Kasumi-1 (cell line): ENCODE measurements around the gene TOP3B.

Experiments
- DNase-seq, 2 experiments: peaks; one replicate each; lab custom pipeline; 2025; lab: John Stamatoyannopoulos, UW

The TOP3B gene

DNA sequence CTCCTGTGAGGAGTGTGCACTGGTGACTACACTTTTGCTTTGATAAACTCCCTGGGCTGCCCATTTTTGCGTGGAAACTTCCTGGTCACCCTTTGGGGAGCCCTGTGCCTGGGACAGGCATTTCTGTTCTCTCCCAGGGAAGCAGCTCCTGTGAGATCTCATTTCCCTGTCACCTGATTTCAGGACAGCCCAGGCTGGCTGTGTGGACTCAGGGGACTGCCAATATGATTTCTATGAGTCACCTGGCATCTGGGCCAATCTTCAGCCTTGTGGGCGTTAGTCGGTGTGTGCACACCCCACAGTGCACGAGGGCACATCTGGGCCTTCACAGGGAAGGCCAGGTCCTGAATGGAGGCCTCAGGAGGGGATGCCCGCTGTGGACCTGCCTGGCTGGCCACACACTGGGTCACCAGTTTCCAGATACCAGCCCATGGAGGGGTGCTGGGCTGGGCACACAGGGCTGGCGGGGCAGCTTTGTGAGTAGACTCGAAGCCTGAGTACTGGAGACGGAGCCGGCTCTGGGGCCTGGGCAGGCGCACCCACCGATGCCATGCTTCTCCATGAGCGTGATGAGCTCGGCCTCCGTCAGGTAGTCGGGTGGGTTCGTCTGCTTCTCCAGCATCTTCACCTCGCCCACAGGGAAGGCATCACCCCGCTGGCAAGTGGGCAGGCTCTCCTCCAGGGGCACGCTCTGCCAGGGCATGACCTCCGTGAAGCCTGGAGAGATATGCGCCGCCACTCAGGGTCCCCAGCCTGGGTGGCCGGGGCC lies 20.5 kb downstream of the TOP3B start:
- no peak for DNase-seq

DNA sequence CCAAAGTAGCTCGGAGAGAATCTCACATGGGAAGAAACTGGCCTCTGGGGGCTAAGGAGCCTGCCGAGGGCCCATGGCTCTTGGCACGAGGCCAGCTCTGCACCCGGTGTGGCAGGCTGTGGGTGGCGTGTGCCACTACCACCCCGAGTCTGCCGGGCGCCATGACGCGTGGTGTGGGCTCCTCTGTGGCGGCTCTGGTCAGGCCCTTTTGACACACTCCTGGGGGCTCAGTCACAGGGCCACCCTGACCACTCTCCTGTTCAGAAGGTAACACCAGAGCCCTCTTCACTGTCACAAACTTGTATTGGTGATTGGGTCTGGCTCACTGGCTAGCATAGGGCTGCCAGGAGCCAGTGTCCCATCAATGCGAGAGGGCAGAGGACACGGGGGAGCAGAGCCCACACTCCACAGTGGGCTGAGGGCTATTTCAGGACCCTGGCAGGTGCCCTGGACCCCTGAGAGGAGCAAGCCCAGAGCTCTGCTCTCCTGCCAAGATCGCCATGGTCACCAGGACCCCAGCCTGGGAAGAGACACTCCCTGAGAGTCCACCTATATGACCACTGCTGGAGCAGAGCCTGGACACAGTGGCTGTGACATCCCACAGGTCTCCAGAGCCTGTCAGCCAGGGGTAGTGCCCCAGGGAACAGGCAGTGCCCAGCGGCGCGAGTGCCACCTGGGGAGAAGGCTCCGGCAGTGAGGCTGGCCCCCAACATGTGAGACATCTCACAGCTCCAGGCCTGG lies 21.3 kb downstream of the TOP3B start:
- no peak for DNase-seq

DNA sequence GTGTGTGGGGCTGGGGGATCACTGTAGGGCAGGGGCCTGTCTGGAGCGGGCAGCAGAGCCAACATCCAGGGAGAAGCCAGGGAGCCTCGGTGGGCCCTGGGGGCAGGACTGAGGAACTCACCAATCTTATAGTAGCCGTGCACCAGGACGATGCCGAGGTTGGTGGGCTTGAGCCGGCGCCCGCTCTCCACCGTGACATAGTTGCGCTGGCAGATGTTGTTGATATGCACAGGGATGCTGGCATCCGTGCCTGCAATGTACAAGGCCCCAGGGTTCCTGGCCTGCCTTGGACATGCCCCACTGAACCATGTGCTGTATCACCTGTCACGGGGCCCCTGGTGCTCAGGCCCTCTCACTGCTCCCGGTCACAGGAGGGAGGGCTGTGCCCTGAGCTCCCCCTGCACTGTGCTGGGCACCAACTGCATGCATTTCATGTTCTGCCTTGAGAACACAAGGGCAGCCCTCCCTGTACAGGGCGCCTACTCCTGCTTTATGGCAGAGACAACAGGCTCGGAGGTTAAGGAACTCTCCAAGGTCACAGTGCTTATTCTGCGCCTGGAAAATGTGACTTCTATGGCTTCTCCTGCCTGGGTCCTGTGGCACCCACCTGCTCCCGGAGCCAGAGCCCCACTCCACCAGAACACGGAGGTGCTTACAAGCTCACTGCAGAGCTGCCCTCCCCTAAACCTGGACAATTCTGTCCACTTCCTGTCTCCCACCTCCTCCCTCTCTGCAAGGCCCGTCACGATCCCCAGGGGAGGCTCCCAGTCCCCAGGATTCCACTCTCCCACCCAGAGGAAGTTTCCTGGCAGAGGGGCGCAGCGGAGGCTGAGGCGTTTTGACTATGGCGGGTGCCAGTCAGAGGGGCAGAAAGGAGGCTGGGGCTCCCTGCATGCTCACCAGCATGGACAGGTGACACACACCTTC lies 22.1 kb downstream of the TOP3B start:
- no peak for DNase-seq

DNA sequence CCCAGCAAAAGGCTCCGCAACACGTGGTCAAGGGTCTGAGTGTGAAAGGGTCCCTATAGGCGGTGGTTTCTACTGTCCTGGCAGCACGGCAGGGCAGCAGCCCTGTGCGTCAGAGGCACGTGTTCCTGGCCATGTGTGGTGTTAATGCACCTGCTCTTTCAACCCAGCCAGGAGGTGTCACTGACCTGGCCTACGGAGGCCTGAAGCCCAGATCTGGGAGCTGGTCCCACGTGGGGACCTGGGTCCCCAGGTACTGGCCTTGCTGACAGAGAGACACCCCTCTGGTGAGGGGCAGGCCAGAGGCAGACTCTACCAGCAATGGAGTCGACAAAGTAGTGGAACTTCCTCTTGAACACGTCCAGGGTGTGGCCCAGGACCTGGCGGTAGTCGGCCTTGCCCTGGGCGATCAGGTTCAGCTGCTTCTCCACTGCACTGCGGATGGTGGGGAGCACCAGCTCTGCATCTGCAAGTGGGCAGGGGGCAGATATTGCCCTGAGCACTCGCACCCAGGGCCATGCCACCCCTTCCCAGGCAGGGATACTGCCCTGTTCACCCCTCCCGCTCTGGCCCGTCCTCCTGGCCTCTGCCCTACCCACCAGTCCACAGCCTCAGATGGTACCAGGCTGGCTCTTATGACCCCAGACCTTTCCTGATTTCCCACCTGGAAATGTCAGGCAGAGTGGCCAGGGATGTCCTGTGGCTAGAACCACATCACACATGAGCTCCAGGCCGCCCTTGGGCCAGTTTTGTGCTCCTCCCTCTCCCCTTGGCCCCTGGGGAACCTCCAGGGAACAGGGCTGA lies 23.1 kb downstream of the TOP3B start:
- DNase-seq: no peak

DNA sequence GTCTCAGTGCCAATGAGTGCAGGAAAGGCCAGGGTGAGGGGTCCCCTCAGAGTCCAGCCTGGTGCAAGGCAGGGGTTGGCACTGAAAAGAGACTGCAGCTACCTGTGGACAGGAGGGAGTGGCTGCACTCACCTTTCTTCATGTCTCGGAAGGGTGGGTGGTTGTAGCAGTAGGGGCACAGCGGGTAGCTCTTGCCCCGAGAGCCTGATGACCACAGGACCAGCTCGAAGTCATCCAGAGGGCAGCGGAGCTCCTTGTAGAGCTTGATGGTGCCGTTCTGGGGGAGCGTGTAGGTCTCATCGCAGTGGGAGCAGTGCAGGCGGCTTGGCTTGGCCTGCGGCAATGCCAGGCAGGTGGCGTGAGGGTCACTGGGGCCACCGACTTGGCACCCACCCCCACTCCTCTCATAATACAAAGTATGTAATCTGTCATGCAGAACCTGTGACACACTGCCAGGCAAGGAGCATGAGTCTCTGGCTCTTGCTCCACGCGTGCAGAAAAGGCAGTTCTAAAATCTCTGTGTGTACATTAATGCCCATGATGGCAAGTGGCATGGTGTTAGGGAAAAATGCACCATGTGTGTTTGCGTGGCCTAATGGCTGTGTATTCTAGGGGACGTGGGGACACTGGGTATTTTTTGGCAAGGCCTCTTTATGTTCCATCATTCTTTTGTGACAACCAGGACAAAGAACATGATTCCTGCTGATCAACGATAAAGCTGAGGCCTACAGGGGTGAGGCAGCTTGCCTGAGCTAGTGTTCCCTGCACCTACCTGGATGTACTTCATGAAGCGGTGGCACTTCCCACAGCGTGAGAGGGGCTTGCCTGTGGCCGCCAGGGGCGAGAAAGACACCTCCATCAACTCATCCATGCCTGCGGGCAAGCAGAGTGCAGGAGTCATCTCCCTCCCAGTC lies 24.0 kb downstream of the TOP3B start:
- DNase-seq: no peak

DNA sequence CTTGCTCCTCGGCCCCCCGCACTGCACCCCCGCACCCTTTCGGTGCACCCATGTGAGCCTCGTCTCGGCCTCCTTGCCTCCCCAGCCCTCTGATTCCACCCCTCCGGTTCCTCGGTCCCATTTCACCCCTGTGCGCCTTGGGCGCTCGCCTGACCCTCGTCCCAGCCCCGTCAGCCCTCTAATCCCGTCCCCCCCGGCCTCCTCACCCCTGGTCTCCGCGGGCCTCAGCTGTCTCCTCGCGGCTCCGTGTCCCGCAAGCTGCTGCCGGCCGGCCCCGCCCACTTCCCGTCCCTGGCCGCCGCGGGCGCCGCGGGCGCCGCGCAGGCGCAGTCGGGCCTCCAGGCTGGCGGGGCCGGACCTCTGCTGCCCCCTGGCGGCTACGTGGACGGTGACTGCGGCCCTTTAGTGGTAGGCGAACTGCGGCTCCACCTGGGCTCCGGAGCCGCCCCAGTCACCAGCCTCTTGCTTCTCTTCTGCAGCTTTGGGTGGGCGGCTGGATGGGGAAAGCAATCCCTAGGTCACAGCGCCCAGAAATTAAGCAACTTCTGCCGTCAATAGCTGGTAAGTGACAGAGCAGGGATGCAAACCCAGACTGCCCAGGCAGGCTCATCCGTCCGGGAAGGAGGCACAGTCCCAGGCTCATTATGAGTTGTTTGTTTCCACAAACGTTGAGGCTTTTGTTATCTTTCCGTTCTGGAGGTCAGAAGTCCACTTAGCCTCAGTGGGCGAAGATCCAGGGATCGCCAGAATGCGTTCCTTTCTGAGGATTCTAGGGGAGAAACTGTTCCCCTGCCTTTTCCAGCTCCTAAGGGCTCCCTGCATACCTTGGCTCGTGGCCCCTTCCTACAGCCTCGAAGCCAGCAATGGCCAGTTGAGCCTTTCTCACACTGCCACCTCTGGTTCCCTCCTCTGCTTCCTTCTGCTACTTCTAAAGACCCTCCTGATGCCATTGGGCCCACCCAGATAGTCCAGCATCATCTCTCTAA lies 29.7 kb downstream of the TOP3B start, which contains the start of gene PPM1F:
Gene PPM1F, minus strand, starts transcription at position 263 of the 986 bp plus-strand sequence. CDS start 6,800 bp downstream, outside the sequence.
- peak; percentile 69 to 71 for DNase-seq

DNA sequence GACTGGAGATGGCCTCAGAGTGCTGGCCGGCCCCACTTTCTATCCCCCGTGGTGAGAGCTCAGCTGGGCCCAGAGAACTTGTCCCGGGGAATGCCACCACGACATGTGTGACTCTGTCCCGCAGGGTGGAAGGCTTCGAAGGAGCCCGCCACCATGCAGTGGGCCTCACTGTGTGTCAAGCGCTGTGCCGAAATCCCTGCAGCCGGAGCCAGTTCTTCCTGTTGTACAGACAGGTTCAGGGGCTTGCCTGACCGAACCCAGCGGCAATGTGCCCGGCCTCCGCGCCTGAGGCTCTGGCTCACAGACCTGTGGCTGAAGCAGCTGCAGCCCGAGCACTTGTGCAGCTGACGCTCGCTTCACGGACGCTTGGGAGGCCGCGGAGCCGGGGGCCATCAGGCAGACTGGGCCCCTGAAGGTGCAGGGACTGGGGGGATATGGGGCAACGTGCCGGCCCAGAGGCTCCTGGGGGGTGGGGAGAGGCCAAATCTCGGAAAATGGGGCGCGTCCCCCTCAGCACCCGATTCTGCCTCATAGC lies 30.6 kb downstream of the TOP3B start:
- DNase-seq: peak in 1 of 2 experiments; percentile 21

DNA sequence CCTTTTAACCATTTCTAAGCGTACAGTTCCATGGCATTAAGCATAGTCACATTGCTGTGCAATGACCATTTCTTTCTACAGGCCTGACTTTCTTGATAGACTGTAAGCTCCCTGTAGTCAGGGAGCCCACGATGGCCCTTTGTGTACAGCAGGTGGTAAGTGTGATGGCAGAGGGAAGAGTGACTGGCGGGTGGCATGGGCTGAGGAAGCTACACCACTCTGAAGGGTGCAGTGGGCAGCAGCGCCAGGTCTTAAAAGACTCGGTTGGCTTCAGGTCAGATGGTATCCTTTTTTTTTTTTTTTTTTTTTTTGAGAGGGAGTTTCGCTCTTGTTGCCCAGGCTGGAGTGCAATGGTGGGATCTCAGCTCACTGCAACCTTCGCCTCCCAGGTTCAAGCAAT lies 31.5 kb downstream of the TOP3B start:
- no peak for DNase-seq

DNA sequence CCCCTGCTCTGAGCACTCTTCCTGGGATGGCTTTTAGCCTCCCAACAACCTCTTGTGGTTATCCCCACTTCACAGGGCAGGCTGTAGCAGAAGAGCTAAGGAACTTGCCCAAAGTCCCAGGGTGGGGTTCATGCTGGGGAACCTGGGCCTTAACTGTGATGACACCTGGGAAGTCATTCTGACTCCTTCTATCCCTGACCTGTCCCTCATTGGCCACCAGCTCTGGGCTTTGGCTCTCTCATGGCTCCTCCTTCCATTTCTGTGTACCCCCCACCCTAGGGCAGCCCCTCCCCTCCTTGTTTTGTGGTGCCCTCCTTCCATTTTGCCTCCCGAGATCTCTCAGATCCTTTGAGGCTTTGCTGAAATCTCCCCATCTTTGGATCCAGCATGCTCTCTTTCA lies 32.6 kb downstream of the TOP3B start:
- DNase-seq: no peak

DNA sequence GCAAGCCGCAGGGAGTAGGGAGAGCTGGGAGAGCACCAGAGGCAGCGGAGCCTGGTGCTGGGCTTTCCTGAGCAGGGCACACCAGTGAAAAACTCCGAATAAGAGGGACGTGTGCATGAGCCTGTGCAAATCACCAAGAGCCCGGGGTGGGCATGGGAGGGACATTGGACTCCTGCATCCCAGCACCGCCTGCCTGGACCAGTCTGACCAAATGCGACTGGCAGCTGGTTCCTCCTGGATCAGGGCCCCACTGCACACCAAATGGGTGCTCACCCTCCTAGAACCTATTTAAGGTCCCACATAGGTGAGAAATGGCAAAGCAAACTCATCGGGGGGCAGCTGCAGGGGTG lies 33.0 kb downstream of the TOP3B start:
- no peak for DNase-seq

DNA sequence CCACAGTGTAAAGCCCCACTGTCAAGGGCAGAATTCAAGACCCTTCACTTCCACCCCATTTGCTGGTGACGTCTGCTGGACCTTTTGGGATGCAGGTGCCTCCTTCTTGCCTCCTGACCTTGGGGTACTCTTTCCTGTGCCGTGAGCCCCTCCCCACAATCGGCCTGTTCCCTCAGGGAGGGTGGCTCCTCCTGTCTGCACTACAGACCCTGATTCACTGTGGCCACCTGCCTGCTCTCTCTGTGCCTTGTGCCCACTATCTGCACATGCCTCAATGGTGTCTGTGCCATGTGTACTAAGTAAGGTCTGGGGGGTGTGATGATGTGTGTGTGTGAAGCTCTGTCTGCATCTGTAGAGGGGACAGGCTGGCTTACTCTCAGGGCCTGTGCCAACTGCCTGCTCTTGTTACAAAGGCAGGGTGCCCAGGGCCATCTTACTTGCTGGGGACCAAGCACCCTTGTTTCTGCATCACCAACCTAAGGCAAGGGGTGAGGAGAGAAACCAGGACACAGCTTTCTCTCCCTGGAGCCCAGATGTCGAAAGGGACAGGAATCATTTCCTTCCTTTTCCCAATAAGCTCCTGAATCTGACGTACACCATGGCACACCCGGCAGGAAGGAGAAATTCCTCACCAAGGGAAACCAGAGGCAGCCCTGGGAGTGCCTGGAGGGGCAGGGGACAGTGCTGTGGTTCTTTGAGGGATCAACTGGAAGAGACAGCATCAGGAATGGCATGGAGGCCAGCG lies 33.6 kb downstream of the TOP3B start:
- no peak for DNase-seq

DNA sequence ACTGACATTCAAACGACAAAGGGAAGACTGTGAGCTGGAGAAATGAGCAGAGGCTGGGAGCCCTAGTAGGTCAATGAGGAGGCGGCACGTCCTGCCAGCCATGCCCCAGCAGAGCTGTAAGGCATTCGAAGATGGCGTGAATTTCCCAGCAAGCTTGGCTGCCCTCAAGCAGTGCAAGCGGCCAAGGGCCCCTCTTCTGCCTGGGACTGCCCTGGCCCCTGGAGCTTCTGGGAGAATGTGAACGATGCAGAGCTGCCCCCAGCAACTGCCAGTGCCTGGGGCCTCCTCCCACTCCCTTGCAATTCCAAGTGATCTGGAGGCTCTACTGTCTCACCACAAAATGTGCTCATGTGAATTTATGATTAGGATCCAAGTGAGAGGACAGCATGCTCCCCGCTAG lies 34.2 kb downstream of the TOP3B start:
- no peak for DNase-seq

DNA sequence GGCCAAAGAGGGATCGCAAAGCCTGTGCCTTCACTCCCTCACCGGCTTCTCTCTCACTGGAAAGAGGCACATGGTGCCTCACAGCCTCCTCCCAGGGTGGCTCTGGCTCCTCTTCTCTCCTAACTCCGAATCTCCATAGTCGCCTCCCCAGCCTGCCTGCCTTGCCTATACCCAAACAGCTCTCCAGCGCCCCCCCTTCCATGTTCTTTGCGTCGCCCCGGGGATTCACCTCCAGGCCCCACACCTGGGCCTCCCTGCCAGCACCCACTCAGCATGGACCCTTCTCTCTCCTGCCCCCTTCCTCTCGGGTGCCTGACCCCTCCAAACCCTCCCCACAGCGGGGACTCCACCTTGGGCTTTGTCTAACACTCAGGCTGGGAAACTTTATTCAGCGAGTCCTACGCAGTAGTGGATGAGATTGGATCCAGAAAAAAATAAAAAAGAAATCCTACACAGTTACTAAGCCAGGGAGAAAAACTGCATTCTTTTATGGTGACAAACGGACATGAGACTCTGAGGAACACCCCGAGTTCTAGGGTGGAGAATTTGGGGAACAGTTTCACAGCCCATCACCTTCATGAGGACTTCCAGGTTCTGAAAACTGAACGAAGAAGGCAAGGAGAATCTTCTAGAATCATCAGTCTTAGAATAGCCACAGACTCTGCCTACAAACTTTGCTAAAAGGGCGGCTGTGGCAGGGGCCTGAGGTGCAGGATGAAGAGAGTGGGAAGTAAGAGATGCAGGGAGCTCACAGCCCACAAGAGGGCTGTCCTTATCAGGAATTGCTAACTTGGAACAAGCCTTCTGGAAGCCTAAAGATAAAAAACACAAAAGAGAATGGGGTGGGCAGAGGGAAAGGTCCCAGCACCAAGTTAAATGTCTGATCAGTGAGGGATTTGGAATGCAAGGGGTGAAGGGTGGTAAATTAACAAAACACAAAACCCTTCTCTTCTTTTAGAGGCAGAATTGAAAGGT lies 35.3 kb downstream of the TOP3B start:
- peak; percentile 51 to 54 for DNase-seq

DNA sequence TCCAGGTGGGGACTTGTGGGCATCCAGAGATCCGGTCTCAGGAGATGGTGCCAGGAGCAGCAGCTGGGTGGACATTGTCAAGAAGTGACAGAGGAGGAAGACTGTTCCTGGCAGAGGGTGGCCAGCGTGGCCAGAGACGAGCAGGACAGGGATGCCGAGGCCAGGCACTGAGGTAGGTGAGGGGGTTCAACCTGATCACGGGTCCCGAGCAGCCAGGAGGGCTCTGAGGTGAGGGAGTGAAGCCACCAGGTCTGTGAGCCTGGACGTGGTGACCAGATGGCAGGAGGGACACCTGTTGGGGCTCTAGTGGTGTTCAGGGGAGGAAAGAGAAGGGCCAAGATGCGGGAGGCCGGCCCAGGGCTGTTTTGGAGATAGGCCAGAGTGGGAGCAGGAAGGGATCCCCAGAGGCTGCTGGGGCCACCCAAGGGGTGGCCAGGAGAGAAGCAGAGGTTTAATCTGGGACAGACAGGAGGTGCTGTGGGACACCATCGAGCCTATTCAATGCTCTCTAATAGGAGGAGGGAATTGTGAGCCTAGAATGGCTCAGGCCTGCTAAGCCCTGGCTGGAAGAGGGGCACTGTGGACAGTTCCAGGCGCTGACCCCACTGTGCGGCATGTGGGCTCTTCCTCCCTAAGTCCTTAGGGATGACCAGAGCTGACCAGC lies 36.2 kb downstream of the TOP3B start:
- no peak for DNase-seq

DNA sequence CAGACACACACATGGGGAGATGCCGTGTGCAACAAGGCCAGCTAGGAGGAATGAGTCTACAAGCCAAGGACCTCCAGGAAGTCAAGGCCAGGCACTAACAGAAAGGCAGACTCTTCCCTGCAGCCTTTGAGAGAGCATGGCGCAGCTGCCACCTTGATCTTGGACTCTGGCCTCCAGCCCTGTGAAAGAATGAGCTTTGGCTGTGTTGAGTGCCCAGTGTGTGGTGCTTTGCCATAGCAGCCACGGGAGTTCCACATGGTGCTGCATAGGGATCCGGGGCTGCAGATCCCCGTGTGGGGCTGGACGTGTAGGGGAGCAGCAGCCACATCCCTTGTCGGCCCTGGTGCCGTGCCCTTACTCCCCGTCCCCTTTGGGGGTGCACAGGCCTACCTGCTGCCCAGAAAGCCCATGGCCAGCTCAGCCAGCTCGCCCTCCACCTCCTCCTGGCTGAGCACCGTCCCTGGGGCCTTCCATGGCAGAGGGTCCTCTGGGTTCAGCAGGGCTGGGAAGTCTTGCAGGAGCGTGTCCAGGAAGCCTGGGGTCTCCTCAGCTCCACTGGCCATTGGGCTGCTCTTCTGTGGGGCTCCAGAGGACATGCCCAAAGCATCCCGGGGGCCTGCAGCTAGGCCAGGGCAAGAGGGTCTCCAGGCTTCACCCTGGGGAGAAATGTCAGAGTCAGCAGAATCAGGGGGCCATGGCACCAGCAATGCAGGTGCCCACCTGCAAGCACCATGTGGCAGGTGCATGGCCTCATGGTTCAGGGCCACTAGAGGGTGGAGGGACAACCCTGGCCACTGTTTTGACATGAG lies 36.9 kb downstream of the TOP3B start:
- DNase-seq: no peak

DNA sequence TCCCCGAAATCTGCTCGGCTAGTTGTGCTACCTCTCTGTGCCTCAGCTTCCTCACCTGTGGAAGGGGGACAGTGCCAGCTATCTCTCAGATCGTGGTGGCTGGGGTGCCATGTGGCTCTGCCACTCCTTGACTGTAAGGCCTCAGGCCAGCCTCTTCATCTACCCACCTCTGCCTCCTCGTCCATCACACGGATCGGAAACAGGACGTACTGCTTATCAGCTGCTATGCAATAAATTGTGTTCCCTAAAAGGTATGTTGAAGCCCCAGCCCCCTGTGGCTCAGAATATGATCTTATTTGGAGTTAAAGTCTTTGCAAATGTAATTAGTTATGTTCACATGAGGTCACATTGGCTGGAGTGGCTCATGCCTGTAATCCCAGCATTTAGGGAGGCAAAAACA lies 37.7 kb downstream of the TOP3B start:
- no peak for DNase-seq
